PC-9 (cell line): ENCODE data around the gene RAET1E. TPM values are rescaled to one million over a fixed set of nuclear protein-coding genes. Genes with fewer than 3 reads are reported as not detected.
"Not testable (repeated sequence)": the region's sequence is repeated elsewhere in the genome, so short reads cannot be mapped to it uniquely, and the experiment has no call there.

Experiments
- BruUV-seq: library from RNA; stranded (reverse); fragments of 400-500 nt; replicated peaks from 2 replicates; lab custom pipeline; 2021; lab: Mats Ljungman, UMichigan
- CTCF ChIA-PET: fragments of 300-600 bp; sonication (Branson Sonifier 250); formaldehyde crosslinking; loops from one replicate; lab custom pipeline; 2022; ENCODE audit warnings: antibody characterized with exemption; lab: Charles Lee
- POLR2A ChIA-PET: fragments of 300-600 bp; sonication (Branson Sonifier 250); formaldehyde crosslinking; loops from one replicate; lab custom pipeline; 2022; ENCODE audit warnings: antibody characterized with exemption; ENCODE audit not compliant: unreplicated experiment; lab: Charles Lee
- DNase-seq, 2 experiments: peaks; one replicate each; pipeline versions ENCODE4 v3.0.0 to v3.0.0-alpha.2; 2015 to 2022; ENCODE audit warnings: mixed read lengths in 1 of 2
- H2AFZ ChIP-seq: fragments of 200-600 bp; sonication (generic); 2 replicates; pipeline ENCODE4 v1.8.1; 2017; ENCODE audit warnings: antibody characterized with exemption
- H3F3A ChIP-seq: fragments of 200-600 bp; sonication (generic); 2 replicates; pipeline ENCODE4 v1.8.1; 2017; ENCODE audit warnings: antibody characterized with exemption, mild to moderate bottlenecking, low read depth; ENCODE audit not compliant: insufficient read depth
- H3K27ac ChIP-seq: fragments of 200-600 bp; sonication (generic); 2 replicates; pipeline ENCODE4 v1.6.1; 2016; ENCODE audit warnings: mixed run types
- H3K27me3 ChIP-seq: fragments of 200-600 bp; sonication (generic); 2 replicates; pipeline ENCODE4 v1.6.1; 2016; ENCODE audit warnings: low read depth, mixed run types; ENCODE audit not compliant: insufficient read depth
- H3K36me3 ChIP-seq: fragments of 200-600 bp; sonication (generic); 2 replicates; pipeline ENCODE4 v1.6.1; 2016; ENCODE audit warnings: low read depth, mixed run types
- H3K4me1 ChIP-seq: fragments of 200-600 bp; sonication (generic); replicated peaks from 2 replicates; pipeline ENCODE4 v1.6.1; 2016; ENCODE audit warnings: mixed run types; ENCODE audit not compliant: insufficient read depth
- H3K4me2 ChIP-seq: fragments of 200-600 bp; sonication (generic); 2 replicates; pipeline ENCODE4 v1.6.1; 2017; ENCODE audit warnings: mixed run types
- H3K4me3 ChIP-seq: fragments of 200-600 bp; sonication (generic); 2 replicates; pipeline ENCODE4 v1.6.1; 2016; ENCODE audit warnings: mixed run types
- H3K79me2 ChIP-seq: fragments of 200-600 bp; sonication (generic); 2 replicates; pipeline ENCODE4 v1.6.1; 2017; ENCODE audit warnings: low read depth, mixed run types
- H3K9me2 ChIP-seq: fragments of 200-600 bp; sonication (generic); 2 replicates; pipeline ENCODE4 v1.8.1; 2017; ENCODE audit warnings: mild to moderate bottlenecking; ENCODE audit not compliant: insufficient read depth
- H3K9me3 ChIP-seq: fragments of 200-600 bp; sonication (generic); 2 replicates; pipeline ENCODE4 v1.8.1; 2016; ENCODE audit warnings: low read depth; ENCODE audit not compliant: insufficient read depth
- H4K20me1 ChIP-seq: fragments of 200-600 bp; sonication (generic); 2 replicates; pipeline ENCODE4 v1.8.1; 2017; ENCODE audit not compliant: insufficient read depth
- CTCF ChIP-seq: fragments of 200-600 bp; sonication (generic); conservative IDR thresholded peaks from 2 replicates; pipeline ENCODE4 v1.6.1; 2017; ENCODE audit warnings: mixed run types, antibody characterized with exemption, mild to moderate bottlenecking, moderate library complexity
- EZH2 ChIP-seq: fragments of 200-600 bp; sonication (generic); IDR thresholded peaks from 2 replicates; pipeline ENCODE4 v1.8.0; 2017; ENCODE audit warnings: antibody characterized with exemption, low read depth
- intact Hi-C: fragments of 100-400 bp; cut with micrococcal nuclease; formaldehyde crosslinking; loops from one replicate; pipeline ENCODE4 v1.10.0; 2022; ENCODE audit not compliant: unreplicated experiment
- total RNA-seq: library from RNA; stranded (reverse); gene quantifications from 2 replicates; pipeline ENCODE4 v1.2.3, GENCODE V29; 2021

Gene RAET1E
- total RNA-seq, 1 experiment from 2014 or later = 0.20 TPM

- Histone ChIP-seq H3K4me2 (no peak overlapping the region), H3K4me1 (peaks cover 4% of the 10 kb centered on the region), H3K79me2 (no peaks in the 10 kb centered on the region), H2AFZ (no peak overlapping the region), H3K36me3 (no peaks in the 10 kb centered on the region), H3K9me2 (no peaks in the 10 kb centered on the region), H3K27ac (no peak overlapping the region), H3F3A (no peaks in the 10 kb centered on the region), H3K27me3 (no peaks in the 10 kb centered on the region), H3K4me3 (no peak overlapping the region), H4K20me1 (no peaks in the 10 kb centered on the region), H3K9me3 (no peaks in the 10 kb centered on the region)
- intact Hi-C loops = loop anchor here (5.0 kb wide), 1 partner anchor 357 kb away; the partner anchor contains the start of gene GINM1
- no peak for TF ChIP-seq CTCF
- BruUV-seq = no TSS peak
- ChIA-PET POLR2A (no interaction called here), CTCF (interaction anchor here (0.6 to 1.3 kb wide), 3 partner anchors 59 to 121 kb away, joined by 3 read pairs; no protein-coding TSS in a partner anchor)
- DNase-seq = no peak
These were observed 26.5 kb upstream of the RAET1E start for GRCh38 chr6:149924206-149924932.

GRCh38 chr6:149923327-149923986 is 25.5 kb upstream of the RAET1E start:
- Histone ChIP-seq H3K27ac (no peak overlapping the region), H3K9me3 (no peaks in the 10 kb centered on the region), H3K27me3 (no peaks in the 10 kb centered on the region), H2AFZ (no peak overlapping the region), H3K4me2 (peak overlapping the region; percentile 86), H3K9me2 (no peaks in the 10 kb centered on the region), H3F3A (no peaks in the 10 kb centered on the region), H3K36me3 (no peaks in the 10 kb centered on the region), H3K79me2 (no peaks in the 10 kb centered on the region), H4K20me1 (no peaks in the 10 kb centered on the region), H3K4me1 (peaks cover 4% of the 10 kb centered on the region), H3K4me3 (peak overlapping the region; percentile 64; the same call in 1 of the 2 replicates)
- ChIA-PET CTCF (interaction anchor here (1.3 kb wide), 1 partner anchor 83 kb away, joined by 3 read pairs; no protein-coding TSS in a partner anchor), POLR2A (no interaction called here)
- no peak for DNase-seq
- TF ChIP-seq EZH2 (no peak), CTCF (no peak)
- BruUV-seq = no TSS peak
- intact Hi-C loops = loop anchor here (2.0 to 5.0 kb wide), 2 partner anchors 59 to 356 kb away; partner anchors contain the start of genes GINM1 and LRP11

GRCh38 chr6:149922642-149923326 is 24.9 kb upstream of the RAET1E start, which contains the start of gene RAET1G:
RAET1G (minus strand) TSS chr6:149923121; CDS start chr6:149923010, 111 bp downstream.
- no peaks in the 10 kb centered on the region for H3K79me2 ChIP-seq
- H3K9me2 ChIP-seq = no peaks in the 10 kb centered on the region
- intact Hi-C loops = loop anchor here (2.0 to 5.0 kb wide), 2 partner anchors 58 to 355 kb away; partner anchors contain the start of genes GINM1 and LRP11
- H3K27ac ChIP-seq = no peak within 1 kb of the TSS
- no peak for TF ChIP-seq EZH2
- no peak for TF ChIP-seq CTCF
- H3K36me3 ChIP-seq = no peaks in the 10 kb centered on the region
- peak within 1 kb of the TSS; percentile 64 for H3K4me3 ChIP-seq
- H4K20me1 ChIP-seq = no peaks in the 10 kb centered on the region
- no peaks in the 10 kb centered on the region for H3K27me3 ChIP-seq
- no peaks in the 10 kb centered on the region for H3K9me3 ChIP-seq
- peaks cover 4% of the 10 kb centered on the region for H3K4me1 ChIP-seq
- ChIA-PET POLR2A (interaction anchor here (0.6 kb wide), 1 partner anchor 82 kb away, joined by 3 read pairs; no protein-coding TSS in a partner anchor), CTCF (interaction anchor here (0.6 kb wide), 1 partner anchor 199 kb away, joined by 4 read pairs; no protein-coding TSS in a partner anchor)
- H3K4me2 ChIP-seq = peak within 1 kb of the TSS; percentile 86
- no TSS peak for BruUV-seq
- no peaks in the 10 kb centered on the region for H3F3A ChIP-seq
- DNase-seq = peak; percentile 81
- peak within 1 kb of the TSS; percentile 83 for H2AFZ ChIP-seq

DNA sequence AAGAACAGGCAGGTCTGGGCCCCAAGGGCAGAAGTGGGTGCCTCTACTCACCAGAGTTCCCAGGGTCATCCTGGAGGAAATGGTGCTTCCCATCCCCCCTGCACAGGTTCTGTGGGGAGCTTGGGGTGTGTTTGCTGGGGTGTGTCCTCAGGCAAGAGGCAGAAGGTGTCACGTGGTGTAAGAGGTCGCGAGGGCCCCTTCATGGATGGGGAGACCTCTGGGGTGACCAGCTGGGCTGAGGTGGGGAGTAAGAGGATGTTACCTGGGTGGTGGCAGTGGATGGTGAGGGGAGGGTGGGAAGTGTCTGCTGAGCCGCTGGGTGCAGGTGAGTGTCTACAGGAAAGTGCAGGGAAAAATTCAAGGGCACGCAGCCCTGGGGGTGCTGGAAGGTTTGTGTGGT is 24.2 kb upstream of the RAET1E start:
- not testable (repeated sequence) for DNase-seq, H3K27me3 ChIP-seq, H3K79me2 ChIP-seq, H3K9me2 ChIP-seq, BruUV-seq, H2AFZ ChIP-seq, H3F3A ChIP-seq, H3K9me3 ChIP-seq, H3K36me3 ChIP-seq, H3K27ac ChIP-seq, H3K4me1 ChIP-seq, H4K20me1 ChIP-seq
- H3K4me2 ChIP-seq = peak overlapping the region; percentile 86
- ChIA-PET POLR2A (interaction anchor here (0.6 kb wide), 1 partner anchor 81 kb away, joined by 3 read pairs; no protein-coding TSS in a partner anchor), CTCF (interaction anchor here (0.6 kb wide), 1 partner anchor 199 kb away, joined by 4 read pairs; no protein-coding TSS in a partner anchor)
- H3K4me3 ChIP-seq = peak overlapping the region; percentile 64; the same call in 1 of the 2 replicates
- intact Hi-C loops = loop anchor here (2.0 to 5.0 kb wide), 2 partner anchors 57 to 355 kb away; partner anchors contain the start of genes GINM1 and LRP11
